ENCODE results near the gene NSUN7. TPM values are rescaled to one million over a fixed set of nuclear protein-coding genes. Genes with fewer than 3 reads are reported as not detected.
A peak's percentile ranks its signal among the peaks of the same experiment; 100 is the strongest.

Gene NSUN7
- total RNA-seq, 1 donor from 2014 or later: 1.6 TPM

DNA sequence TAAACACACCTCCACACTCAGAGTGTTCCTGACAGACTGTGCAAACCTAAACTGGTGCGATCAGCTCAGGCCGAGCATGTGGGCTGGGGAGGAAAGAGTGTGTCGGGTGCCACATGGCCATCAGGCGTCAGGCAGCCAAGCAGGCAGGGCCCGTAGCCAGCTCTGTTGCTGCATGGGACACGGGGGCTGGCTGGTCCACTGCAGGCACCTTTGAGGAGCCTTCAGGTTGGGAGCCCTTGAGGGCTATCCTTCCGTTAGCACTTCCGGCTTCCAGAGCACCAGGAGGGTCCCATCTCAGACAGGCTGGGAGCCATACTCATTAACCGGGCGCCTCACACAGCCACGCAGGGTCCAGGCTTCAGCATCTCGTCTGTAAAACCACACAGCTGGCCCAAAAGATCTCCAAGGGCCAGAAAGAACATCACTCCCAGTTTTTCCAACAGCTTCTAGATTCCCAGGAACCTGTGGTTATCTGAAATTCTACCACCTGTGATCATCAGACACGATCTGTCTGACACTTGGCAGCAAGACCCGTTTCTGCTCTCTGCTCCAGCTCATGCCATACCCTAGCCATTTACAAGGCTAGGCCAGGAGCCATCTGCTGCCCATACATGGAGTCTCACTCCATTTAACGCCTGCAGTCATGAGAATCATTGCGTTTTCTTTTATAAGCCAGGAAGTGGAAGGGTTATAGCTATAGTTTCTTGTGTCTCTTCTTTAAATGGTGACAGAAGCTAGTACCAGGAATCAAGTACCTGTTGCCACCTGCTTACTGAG, 87.5 kb downstream of the NSUN7 start:
- Mint-ChIP-seq H3K4me3 (ENCODE audit: unreplicated experiment) (no peak overlapping the region), H3K9me3 (ENCODE audit: unreplicated experiment) (no peaks in the 10 kb centered on the region), H3K27me3 (ENCODE audit: unreplicated experiment) (no peaks in the 10 kb centered on the region), H3K4me1 (ENCODE audit: unreplicated experiment) (peaks cover 6% of the 10 kb centered on the region), H3K36me3 (ENCODE audit: unreplicated experiment) (peaks cover 5% of the 10 kb centered on the region), H3K27ac (ENCODE audit: unreplicated experiment) (no peak overlapping the region)
- DNase-seq (ENCODE audit: extremely low spot score, unreplicated experiment): no peak
- TF ChIP-seq, protein P1, sequence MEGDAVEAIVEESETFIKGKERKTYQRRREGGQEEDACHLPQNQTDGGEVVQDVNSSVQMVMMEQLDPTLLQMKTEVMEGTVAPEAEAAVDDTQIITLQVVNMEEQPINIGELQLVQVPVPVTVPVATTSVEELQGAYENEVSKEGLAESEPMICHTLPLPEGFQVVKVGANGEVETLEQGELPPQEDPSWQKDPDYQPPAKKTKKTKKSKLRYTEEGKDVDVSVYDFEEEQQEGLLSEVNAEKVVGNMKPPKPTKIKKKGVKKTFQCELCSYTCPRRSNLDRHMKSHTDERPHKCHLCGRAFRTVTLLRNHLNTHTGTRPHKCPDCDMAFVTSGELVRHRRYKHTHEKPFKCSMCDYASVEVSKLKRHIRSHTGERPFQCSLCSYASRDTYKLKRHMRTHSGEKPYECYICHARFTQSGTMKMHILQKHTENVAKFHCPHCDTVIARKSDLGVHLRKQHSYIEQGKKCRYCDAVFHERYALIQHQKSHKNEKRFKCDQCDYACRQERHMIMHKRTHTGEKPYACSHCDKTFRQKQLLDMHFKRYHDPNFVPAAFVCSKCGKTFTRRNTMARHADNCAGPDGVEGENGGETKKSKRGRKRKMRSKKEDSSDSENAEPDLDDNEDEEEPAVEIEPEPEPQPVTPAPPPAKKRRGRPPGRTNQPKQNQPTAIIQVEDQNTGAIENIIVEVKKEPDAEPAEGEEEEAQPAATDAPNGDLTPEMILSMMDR (IDR thresholded peaks at IDR 0.05): no peak

- H3K27me3 Mint-ChIP-seq (ENCODE audit: unreplicated experiment): no peaks in the 10 kb centered on the region
- DNase-seq (ENCODE audit: extremely low spot score, unreplicated experiment): no peak
- H3K27ac Mint-ChIP-seq (ENCODE audit: unreplicated experiment): no peak overlapping the region
- no peaks in the 10 kb centered on the region for H3K9me3 Mint-ChIP-seq (ENCODE audit: unreplicated experiment)
- H3K36me3 Mint-ChIP-seq (ENCODE audit: unreplicated experiment): peaks cover 2% of the 10 kb centered on the region
- H3K4me3 Mint-ChIP-seq (ENCODE audit: unreplicated experiment): no peak overlapping the region
- TF ChIP-seq, protein P1 (IDR thresholded peaks at IDR 0.05): no peak
- peaks cover 13% of the 10 kb centered on the region for H3K4me1 Mint-ChIP-seq (ENCODE audit: unreplicated experiment)
Measured at GRCh38 chr4:40838742-40839141, 89.0 kb downstream of the NSUN7 start.

DNA sequence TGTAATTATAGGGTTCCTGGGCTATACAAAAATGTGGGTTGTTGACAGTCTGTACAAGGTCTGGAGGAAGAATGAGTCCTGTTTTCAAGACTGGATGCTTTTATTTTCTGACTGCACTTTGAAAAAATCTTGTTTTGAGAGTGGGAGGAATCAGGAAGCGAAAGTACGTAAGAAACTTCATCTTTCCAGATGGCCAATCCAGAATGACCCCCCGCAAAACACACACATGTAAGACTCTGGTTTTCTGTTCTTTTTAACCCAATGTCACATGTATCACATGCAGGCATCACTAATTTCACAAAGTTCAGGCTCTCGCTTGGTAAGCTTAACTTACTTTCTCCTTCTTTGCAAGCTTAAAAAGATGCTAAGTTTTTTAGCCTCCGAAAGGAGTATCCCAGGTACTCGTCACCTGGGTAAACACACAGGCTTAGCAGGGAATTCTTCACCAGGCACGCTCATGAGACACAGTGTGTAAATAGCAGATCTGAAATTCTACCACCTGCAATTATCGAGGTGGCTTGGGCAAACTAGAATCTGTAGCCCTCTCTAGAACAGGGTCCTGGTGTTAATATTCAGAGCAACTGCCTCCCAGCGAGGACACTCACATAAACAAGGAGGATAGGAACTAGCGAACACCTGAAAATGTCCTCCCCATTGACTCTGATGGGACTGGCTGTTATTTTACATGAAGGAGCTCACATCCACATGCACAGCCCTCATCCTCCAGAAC, 90.7 kb downstream of the NSUN7 start:
- no peaks in the 10 kb centered on the region for H3K9me3 Mint-ChIP-seq (ENCODE audit: unreplicated experiment)
- no peak for DNase-seq (ENCODE audit: extremely low spot score, unreplicated experiment)
- no peak overlapping the region for H3K4me3 Mint-ChIP-seq (ENCODE audit: unreplicated experiment)
- H3K27ac Mint-ChIP-seq (ENCODE audit: unreplicated experiment): no peak overlapping the region
- no peaks in the 10 kb centered on the region for H3K27me3 Mint-ChIP-seq (ENCODE audit: unreplicated experiment)
- peaks cover 13% of the 10 kb centered on the region for H3K4me1 Mint-ChIP-seq (ENCODE audit: unreplicated experiment)
- H3K36me3 Mint-ChIP-seq (ENCODE audit: unreplicated experiment): peaks cover 2% of the 10 kb centered on the region
- TF ChIP-seq, protein P1 (IDR thresholded peaks at IDR 0.05): no peak

DNA sequence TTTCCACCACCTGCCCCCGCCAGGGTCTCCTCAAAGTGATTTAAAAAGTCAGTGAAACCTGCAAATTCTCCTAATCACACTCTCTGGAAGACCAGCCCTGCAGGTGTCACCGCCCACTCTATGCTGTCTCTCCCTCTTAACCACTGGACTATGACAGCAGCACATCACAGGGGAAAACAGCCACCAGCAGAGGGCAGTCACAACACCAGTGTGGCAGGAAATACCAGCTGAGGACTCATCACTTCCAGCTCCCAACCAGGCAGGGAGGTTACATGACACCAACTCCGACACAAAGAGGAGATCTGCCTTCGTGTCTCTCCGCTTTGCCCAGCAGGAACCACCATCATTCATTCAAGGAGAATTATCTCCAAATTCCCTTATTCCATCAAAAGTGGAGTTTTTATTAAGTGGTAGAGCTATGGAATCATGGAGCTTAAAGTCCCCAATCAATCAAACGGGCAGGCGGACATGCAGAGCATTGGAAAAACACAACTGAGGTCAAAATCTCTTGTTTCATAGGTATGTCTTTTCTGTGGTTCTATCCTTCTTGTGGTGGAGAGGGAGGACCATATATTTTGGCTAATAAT, 91.3 kb downstream of the NSUN7 start:
- Mint-ChIP-seq H3K4me1 (ENCODE audit: unreplicated experiment) (peaks cover 14% of the 10 kb centered on the region), H3K27me3 (ENCODE audit: unreplicated experiment) (no peaks in the 10 kb centered on the region), H3K9me3 (ENCODE audit: unreplicated experiment) (no peaks in the 10 kb centered on the region), H3K36me3 (ENCODE audit: unreplicated experiment) (no peaks in the 10 kb centered on the region), H3K4me3 (ENCODE audit: unreplicated experiment) (no peak overlapping the region), H3K27ac (ENCODE audit: unreplicated experiment) (peak overlapping the region; percentile 71)
- peak; percentile 88 for DNase-seq (ENCODE audit: extremely low spot score, unreplicated experiment)
- TF ChIP-seq, protein P1 (IDR thresholded peaks at IDR 0.05): peak; percentile 69

DNA sequence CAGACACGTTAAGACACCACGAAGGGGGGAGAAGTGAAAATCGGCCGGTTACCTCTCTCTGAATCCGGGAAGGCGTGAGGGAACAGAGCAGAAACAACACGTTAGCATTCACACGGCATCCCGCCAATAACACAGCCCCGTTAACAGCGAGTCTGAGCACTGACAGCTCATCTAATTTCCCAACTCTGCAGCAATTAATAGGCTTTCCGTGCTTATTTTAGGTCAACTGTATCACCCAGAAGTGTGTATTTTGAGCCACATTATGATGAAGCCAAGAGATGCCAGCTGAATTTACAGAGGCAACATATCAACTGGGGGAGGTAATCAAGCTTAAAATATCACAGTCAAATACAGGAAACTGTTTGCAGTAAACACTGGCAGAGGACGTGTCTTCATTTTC, 92.6 kb downstream of the NSUN7 start:
- no peak overlapping the region for H3K4me3 Mint-ChIP-seq (ENCODE audit: unreplicated experiment)

More for the DNA sequence above, 92.6 kb downstream of the NSUN7 start:
- DNase-seq (ENCODE audit: extremely low spot score, unreplicated experiment): no peak
- Mint-ChIP-seq H3K27me3 (ENCODE audit: unreplicated experiment) (no peaks in the 10 kb centered on the region), H3K9me3 (ENCODE audit: unreplicated experiment) (no peaks in the 10 kb centered on the region), H3K36me3 (ENCODE audit: unreplicated experiment) (no peaks in the 10 kb centered on the region), H3K4me1 (ENCODE audit: unreplicated experiment) (peaks cover 14% of the 10 kb centered on the region), H3K27ac (ENCODE audit: unreplicated experiment) (no peak overlapping the region)
- TF ChIP-seq, protein P1 (IDR thresholded peaks at IDR 0.05): no peak
